Esophagus muscularis mucosa (tissue), 3 donors: Measurements from ENCODE around the gene C1QTNF1.

Source experiments
- CTCF ChIP-seq, 3 experiments: fragments of 200-600 bp in 2 of 3; fragments of 450-650 bp in 1 of 3; sonication (generic) in 2 of 3; IDR thresholded peaks; one replicate each; pipeline ENCODE4 v1.5.1; 2017 to 2019; ENCODE audit warnings: antibody characterized with exemption in 3 of 3, mild to moderate bottlenecking in 2 of 3, moderate library complexity in 1 of 3
- POLR2AphosphoS5 ChIP-seq, 2 donors: sonication (generic); formaldehyde crosslinking; IDR thresholded peaks; one replicate each; pipeline ENCODE4 v1.6.1; 2017; ENCODE audit warnings: antibody characterized with exemption in 2 of 2

GRCh38 chr17:78997231-78997741 is 26.7 kb upstream of the C1QTNF1 start:
- TF ChIP-seq POLR2AphosphoS5 (IDR thresholded peaks at IDR 0.05) = no peak
- TF ChIP-seq CTCF (IDR thresholded peaks at IDR 0.05) = no peak
